HepG2 (cell line): Measurements from ENCODE around the gene SHROOM1. TPM values are rescaled to one million over a fixed set of nuclear protein-coding genes. Genes with fewer than 3 reads are reported as not detected.
A peak's percentile ranks its signal among the peaks of the same experiment; 100 is the strongest.

ENCODE experiments used
- CTCF ChIP-seq: sonication (generic); formaldehyde crosslinking; IDR thresholded peaks from 2 replicates; pipeline ENCODE4 v1.5.0; 2020; ENCODE audit warnings: mild to moderate bottlenecking, missing genetic modification reagents, moderate library complexity
- FOXO1 ChIP-seq: sonication (generic); formaldehyde crosslinking; IDR thresholded peaks from 2 replicates; pipeline ENCODE4 v1.4.0; 2020; ENCODE audit warnings: missing genetic modification reagents
- GLMP ChIP-seq: sonication (generic); formaldehyde crosslinking; IDR thresholded peaks from 2 replicates; pipeline ENCODE4 v1.9.0; 2021; ENCODE audit warnings: missing genetic modification reagents, mild to moderate bottlenecking, borderline replicate concordance
- PHF20 ChIP-seq: sonication (generic); formaldehyde crosslinking; IDR thresholded peaks from 2 replicates; pipeline ENCODE4 v1.5.0; 2020; ENCODE audit warnings: mild to moderate bottlenecking, missing genetic modification reagents
- SKI ChIP-seq: fragments of 450-650 bp; IDR thresholded peaks from one replicate; pipeline ENCODE4 v1.6.1; 2018; ENCODE audit warnings: mild to moderate bottlenecking; ENCODE audit not compliant: partially characterized antibody
- SP2 ChIP-seq: sonication (generic); formaldehyde crosslinking; IDR thresholded peaks from 2 replicates; pipeline ENCODE4 v1.5.1; 2020; ENCODE audit warnings: mild to moderate bottlenecking, missing genetic modification reagents
- THAP11 ChIP-seq: IDR thresholded peaks from 2 replicates; pipeline ENCODE4 v1.6.1; 2016; ENCODE audit warnings: missing biosample characterization, missing genetic modification reagents
- XBP1 ChIP-seq: sonication (generic); formaldehyde crosslinking; IDR thresholded peaks from 2 replicates; pipeline ENCODE4 v1.5.0; 2020; ENCODE audit warnings: missing genetic modification reagents
- ZBTB39 ChIP-seq: sonication (generic); formaldehyde crosslinking; IDR thresholded peaks from 2 replicates; pipeline ENCODE4 v1.5.0; 2020; ENCODE audit warnings: missing genetic modification reagents
- ZNF253 ChIP-seq: sonication (generic); formaldehyde crosslinking; IDR thresholded peaks from 2 replicates; pipeline ENCODE4 v1.8.0; 2022; ENCODE audit warnings: mild to moderate bottlenecking, missing genetic modification reagents, borderline replicate concordance
- ZNF263 ChIP-seq: sonication (generic); formaldehyde crosslinking; IDR thresholded peaks from 2 replicates; pipeline ENCODE4 v1.4.0; 2020; ENCODE audit warnings: missing genetic modification reagents
- ZNF296 ChIP-seq: sonication (generic); formaldehyde crosslinking; conservative IDR thresholded peaks from 2 replicates; pipeline ENCODE4 v1.5.0; 2020; ENCODE audit warnings: mild to moderate bottlenecking, missing genetic modification reagents
- ZNF317 ChIP-seq: sonication (generic); formaldehyde crosslinking; IDR thresholded peaks from 2 replicates; pipeline ENCODE4 v1.5.0; 2020; ENCODE audit warnings: mild to moderate bottlenecking, missing genetic modification reagents
- ZNF407 ChIP-seq: sonication (generic); formaldehyde crosslinking; IDR thresholded peaks from one replicate; pipeline ENCODE4 v1.5.1; 2020; ENCODE audit warnings: mild to moderate bottlenecking, missing genetic modification reagents; ENCODE audit errors: not compliant biosample characterization
- ZNF446 ChIP-seq: sonication (generic); formaldehyde crosslinking; IDR thresholded peaks from 2 replicates; pipeline ENCODE4 v1.5.0; 2020; ENCODE audit warnings: mild to moderate bottlenecking, missing genetic modification reagents
- ZNF746 ChIP-seq: sonication (generic); formaldehyde crosslinking; IDR thresholded peaks from 2 replicates; pipeline ENCODE4 v1.8.0; 2022; ENCODE audit warnings: mild to moderate bottlenecking, missing genetic modification reagents
- polyA plus RNA-seq, 8 experiments: library from polyadenylated mRNA; depleted of rRNA in 3 of 8; stranded (reverse) in 7 of 8; unstranded in 1 of 8; fragments of >200 nt; fragmentation: Illumina TruSeq in 4 of 8; extraction: Trizol in 4 of 8; gene quantifications; 2 replicates each; pipeline versions ENCODE4 v1.2.1 to v1.2.3, GENCODE V29; 2011 to 2016; ENCODE audit warnings: low read depth in 4 of 8, missing spikeins in 1 of 8, mixed read lengths in 1 of 8; ENCODE audit not compliant: insufficient read depth in 1 of 8
- total RNA-seq, 5 experiments: library from RNA; depleted of rRNA; stranded (reverse); fragments of >200 nt; fragmentation: Illumina TruSeq; extraction: Trizol; gene quantifications; 2 replicates each; pipeline ENCODE4 v1.2.3, GENCODE V29; 2016; ENCODE audit warnings: low read depth in 1 of 5

Gene SHROOM1
- total and polyA plus RNA-seq, 2 of the 13 experiments (the other 11 are each of a cell fraction or from before 2014, with no cell fraction given), result 18.2 to 25.7 TPM

GRCh38 chr5:132830436-132831094 is at the start of gene SHROOM1 (continued):
- no peak for TF ChIP-seq ZNF407 (CRISPR knock-in tag)
- TF ChIP-seq ZNF746 (CRISPR knock-in tag), result peak; percentile 80; the same call in 1 of the 2 replicates
- TF ChIP-seq SKI, result no peak
- peak; percentile 41; the same call in 1 of the 2 replicates for TF ChIP-seq ZBTB39 (CRISPR knock-in tag)
- TF ChIP-seq ZNF296 (CRISPR knock-in tag), result 0 out of 2 replicates have a peak, but pooled peaks have one; percentile 46
- TF ChIP-seq THAP11 (CRISPR knock-in tag), result 0 out of 2 replicates have a peak, but pooled peaks have one; percentile 39
- TF ChIP-seq XBP1 (CRISPR knock-in tag), result no peak
- no peak for TF ChIP-seq GLMP (CRISPR knock-in tag)
- 0 out of 2 replicates have a peak, but pooled peaks have one; percentile 43 for TF ChIP-seq ZNF317 (CRISPR knock-in tag)
- TF ChIP-seq PHF20 (CRISPR knock-in tag), result peak; percentile 25; the same call in 1 of the 2 replicates
- TF ChIP-seq ZNF446 (CRISPR knock-in tag), result peak; percentile 94
- TF ChIP-seq ZNF263 (CRISPR knock-in tag), result no peak
- TF ChIP-seq FOXO1 (CRISPR knock-in tag), result 0 out of 2 replicates have a peak, but pooled peaks have one; percentile 37
- peak; percentile 34; the same call in 1 of the 2 replicates for TF ChIP-seq CTCF (CRISPR knock-in tag)
- 0 out of 2 replicates have a peak, but pooled peaks have one; percentile 84 for TF ChIP-seq ZNF253 (CRISPR knock-in tag)
- peak; percentile 11; the same call in 1 of the 2 replicates for TF ChIP-seq SP2 (CRISPR knock-in tag)
